GM18511 (cell line): Measurements from ENCODE around the gene LRRN4.
"Not testable (repeated sequence)": the region's sequence is repeated elsewhere in the genome, so short reads cannot be mapped to it uniquely, and the experiment has no call there.

ENCODE experiments used
- ATAC-seq: cut with Tn5 transposase; IDR thresholded peaks from one replicate; pipeline ENCODE4 v1.9.1; 2021; ENCODE audit warnings: mild to moderate bottlenecking, moderate library complexity; ENCODE audit not compliant: unreplicated experiment

LRRN4 gene

DNA sequence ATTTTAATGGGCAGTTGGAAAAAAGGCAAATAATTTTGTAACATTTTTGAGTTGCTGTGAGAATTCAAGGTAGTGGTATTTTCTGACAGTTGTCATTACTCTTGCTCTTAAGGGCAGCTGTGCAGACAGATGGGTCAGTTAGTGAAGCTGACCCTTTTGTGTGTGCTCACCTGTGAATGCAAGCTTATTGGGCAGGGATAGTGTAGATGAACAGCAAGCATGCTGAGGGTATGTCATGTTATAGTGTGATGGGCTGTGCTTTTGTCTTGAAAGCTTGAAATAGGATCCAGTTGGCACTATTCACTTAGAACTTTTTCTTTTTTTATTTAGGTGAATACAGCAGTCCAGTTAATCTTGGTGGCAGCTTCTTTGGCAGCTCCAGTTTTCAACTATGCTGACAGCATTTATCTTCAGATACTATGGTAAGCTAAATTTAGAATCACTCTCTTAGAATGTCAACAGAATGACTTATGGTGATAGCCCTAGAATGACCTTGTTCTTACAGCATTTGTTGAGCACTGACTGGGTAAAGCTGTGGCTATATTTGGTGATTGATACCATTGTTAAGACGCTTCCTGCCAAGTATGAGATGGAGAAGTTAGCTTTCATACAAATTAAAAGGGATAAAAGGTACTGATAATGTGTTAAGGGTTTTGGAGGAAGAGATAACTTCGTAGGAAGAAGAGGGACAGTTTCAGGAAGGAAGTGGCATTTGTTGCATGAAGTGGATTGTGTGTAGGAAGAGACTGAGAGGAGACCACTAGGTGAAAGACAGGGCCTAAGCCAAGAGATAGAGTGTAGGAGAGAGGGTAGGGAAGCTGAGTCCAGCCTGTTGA, 19.5 kb downstream of the LRRN4 start:
- no peak for ATAC-seq

DNA sequence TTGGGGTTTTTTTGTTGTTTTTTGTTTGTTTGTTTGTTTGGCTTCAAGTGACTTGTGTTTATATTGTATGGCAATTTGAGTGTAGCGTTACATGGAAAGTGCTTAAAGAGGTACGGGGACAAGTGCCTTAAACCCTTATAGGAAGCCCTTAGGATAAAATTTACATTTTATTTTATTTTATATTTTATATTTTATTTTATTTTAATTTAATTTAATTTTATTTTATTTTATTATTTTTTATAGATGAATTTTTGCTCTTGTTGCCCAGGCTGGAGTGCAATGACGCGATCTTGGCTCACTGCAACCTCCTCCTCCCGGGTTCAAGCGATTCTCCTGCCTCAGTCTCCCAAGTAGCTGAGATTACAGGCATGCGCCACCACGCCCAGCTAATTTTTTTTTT, 21.0 kb downstream of the LRRN4 start:
- ATAC-seq: not testable (repeated sequence)

DNA sequence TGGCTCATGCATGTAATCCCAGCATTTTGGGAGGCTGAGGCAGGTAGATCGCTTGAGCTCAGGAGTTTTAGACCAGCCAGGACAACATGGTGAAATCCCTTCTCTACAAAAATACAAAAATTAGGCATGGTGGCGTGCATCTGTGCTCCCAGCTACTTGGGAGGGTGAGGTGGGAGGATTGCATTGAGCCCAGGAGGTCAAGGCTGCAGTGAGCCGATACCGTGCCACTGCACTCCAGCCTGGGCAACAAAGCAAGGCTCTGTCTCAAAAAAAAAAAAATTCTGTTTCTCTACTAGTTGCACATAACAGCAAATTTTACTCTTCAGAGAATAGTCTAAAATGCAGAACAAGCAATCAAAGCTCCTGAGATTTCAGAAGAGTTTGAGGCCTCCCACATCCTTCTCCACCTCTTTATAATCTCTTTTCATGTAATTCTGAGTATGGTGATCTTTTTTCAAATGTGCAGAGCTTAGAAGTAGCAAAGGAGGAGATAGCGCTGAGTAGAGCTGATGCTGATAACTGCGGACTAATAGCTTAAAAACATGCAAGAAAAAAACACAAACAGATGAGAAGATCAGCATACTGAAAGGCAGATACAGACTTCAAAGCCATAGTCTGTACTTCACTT, 23.3 kb downstream of the LRRN4 start:
- ATAC-seq: no peak

DNA sequence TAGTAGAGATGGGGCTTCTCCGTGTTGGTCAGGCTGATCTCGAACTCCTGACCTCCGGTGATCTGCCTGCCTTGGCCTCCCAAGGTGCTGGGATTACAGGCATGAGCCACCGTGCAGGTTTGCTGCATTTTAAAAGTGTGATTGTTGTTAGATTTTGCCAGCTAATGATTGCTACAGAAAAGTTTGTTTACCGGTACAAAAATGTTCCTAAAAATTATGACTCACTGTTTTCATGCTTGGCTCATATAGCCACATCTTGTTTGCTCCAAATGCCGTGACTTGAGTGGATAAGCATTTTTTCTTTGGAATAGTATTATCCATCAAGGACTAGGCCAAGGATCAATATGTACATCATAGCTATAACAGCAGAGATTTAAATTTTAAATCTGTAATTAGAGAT, 24.3 kb downstream of the LRRN4 start:
- no peak for ATAC-seq

DNA sequence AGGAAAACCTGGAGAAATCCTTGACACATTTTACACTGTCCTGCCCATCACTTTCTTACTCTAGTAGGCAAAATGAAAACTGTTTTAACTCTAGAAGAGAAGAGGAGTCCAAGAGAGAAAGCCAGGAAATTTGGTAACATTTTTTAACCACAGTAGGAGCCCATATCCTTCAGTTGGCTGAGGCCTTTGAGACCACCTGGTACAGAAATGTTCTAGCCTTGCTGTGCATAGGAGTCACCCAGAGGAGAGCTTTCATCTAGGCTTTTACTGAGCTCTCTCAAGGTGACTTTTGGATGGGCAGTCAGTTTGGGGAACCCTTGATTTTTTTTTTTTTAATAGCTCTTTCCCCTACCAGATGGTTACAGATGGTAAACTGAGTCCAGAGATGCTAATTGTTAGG, 25.0 kb downstream of the LRRN4 start:
- no peak for ATAC-seq

DNA sequence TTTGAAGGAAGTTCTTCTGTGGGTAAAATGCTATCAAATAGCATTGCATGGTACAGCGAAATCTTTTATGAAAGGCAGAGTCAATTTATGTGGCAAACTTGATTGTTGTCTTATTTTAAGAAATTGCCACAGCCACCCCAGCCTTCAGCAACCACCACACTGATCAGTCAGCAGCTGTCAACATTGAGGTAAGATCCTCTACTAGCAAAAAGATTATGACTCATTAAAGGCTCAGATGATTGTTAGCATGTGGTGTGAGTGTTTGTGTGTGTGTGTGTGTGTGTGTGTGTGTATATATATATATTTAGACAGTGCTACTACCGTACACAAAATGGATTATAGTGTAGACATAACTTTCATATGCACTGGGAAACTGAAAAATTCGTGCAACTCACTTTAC, 27.8 kb downstream of the LRRN4 start:
- no peak for ATAC-seq

DNA sequence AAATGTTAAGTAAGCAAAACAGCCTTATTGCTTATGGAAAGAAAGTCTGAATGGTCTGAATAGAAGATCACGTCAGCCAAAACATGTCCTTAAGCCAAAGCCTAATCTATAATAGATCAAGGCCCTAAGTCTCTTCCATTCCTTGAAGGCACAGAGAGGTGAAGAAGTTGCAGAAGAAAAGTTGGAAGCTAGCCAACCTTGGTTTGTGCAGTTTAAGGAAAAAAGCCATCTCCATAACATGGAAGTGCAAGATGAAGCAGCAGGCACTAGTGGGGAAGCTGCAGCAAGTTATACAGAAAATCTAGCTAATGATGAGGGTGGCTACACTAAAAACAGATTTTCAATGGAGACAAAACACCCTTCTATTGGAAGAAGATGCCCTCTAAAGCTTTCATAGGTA, 29.1 kb downstream of the LRRN4 start:
- no peak for ATAC-seq

DNA sequence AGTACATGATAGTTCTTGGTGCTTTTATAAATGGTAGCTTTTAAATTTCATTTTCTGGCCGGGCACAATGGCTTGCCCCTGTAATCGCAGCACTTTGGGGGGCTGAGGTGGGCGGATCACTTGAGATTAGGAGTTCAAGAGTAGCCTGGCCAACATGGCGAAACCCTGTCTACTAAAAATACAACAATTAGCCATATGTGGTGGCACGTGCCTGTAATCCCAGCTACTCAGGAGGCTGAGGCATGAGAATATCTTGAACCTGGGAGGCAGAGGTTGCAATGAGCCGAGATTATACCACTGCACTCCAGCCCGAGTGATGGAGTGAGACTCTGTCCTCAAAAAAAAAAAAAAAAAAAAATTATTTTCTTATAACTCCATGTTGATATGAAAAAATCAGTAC, 36.0 kb downstream of the LRRN4 start:
- ATAC-seq: no peak

DNA sequence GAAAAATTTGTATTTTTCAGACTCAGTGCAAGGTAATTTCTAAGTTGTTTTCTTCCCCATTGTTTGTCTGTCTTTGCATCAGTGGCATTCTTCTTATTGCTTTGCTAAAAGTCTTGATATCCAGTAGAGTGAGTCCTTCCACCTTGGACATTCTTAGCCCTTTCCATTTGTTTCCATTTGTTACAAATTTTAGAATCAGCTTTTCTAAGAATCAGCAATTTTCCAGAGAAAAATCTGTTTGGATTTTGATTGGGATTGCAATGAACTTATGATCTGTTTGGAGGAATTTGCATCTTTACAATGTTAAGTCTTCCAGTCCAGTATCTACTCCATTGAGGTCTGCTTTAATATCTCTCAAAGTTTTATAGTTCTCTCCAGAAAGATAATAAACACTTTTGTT, 36.4 kb downstream of the LRRN4 start:
- ATAC-seq: no peak

DNA sequence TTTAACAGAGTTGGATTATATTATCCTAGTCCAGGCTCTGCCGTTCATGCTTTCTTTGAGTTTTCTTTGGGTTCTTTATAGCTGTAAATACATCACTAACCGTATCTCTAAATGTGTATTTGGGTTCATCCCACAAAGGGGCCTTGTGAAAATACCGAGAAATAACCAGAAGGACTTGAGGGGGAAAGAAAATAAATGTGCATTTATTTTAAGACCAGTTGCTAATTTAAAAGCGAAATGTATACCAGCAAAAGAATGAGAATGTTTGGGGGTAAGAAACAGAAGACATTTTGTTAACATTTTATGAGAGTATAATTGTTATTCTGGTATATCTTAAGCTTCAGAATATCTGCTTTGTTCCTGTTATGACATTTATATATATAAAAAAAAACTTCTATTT, 38.9 kb downstream of the LRRN4 start:
- no peak for ATAC-seq

DNA sequence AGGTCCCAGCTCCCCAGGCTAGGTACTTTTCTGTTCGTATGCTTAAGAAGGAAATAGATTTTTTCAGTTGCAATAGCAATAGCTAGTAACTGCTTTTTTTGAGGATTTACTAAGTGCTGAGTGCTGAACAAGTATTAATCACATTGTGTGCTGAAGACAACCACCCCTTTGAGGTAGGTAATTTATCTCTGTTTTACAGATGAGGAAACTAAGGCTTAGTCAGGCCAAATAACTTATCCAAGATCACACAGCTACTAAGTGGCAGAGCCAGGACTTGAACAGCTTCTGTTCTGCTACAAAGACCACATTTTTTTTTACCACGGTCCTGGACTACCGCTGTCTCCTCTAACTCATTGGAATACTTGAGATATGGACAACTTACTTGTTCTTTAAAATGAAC, 39.8 kb downstream of the LRRN4 start:
- ATAC-seq: no peak

DNA sequence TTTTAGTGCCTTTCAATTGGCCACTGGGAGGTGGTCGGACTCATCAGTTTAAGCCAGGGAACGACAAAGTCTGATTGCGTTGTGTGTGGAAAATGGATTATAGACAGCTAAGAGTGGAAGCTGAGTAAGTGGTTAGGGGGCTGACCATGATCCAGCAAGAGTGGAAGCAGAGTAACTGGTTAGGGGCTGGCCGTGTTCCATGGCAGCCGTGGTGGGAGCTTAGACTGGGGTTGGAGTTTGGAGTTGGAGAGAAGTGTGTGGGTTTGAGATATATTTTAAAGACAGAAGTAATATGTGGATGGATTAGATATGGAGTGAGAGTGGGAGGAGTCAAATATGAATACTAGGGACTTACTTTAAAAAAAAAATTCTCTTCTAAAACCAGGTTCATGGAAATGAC, 41.7 kb downstream of the LRRN4 start:
- ATAC-seq: no peak

DNA sequence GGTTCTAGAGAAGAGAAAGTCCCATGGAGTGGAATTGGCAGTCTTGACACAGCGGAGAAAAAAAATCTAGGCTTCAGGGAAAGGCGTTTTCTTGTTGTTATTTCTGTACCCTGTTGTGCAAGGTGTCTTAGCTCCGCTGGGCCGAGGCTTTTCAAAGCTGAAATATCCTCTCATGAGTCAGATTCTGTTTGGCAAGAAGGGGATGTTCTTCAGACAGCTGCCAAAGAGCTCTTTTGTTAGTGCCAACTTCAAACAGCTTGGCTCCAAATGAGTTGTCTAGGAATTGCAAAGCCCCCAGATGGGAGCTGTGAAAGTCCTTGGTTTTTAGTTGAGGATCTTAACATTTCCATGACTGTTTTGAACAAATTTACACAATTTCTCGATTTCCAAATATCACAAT, 45.6 kb downstream of the LRRN4 start:
- ATAC-seq: no peak

DNA sequence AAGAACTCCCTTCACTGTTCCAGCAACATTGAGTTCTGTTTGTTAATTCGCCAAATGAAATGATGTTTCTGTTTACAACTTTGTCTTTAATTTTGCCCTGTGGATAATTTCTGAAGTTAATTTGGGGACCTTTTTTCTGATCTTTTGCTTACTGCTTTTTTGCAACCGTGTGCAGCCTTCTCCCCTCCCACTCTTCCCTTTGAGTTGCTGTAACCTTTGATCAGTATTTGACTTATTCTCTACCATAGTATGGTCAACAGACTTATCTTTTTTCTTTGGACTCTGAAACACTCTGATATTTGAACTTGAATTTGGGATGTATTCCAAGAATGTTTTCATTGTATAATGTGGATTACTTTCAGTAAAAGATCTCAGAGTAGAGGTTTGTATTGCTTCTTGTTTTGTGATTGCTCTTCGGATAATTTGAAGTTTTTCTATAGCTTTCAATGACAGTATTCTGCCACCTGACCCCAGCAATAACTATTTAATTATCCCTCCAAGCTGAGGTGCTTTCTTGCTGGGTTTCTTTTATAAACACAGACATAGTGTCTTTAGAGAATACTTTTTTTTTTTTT, 46.2 kb downstream of the LRRN4 start:
- ATAC-seq: no peak

DNA sequence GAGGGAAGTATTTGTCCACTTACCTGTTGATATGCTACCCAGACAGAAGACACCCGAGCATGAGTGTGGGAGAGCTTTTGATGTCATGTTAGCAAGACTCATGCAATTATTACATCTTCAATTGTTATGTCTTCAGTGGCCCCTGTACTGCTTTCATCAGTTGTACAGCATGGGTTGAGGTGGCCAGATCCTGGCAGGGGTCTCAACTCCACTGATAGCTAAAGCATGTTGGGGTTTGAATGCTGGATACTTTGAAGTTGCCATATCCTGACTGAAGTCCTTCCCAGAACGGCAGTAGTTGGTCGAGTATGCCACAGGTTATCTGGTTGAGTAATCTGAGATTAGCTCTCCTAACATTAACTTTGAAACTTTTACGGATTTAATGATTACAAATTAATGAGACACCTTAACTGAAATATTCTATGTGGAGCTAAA, 46.7 kb downstream of the LRRN4 start:
- ATAC-seq: no peak

DNA sequence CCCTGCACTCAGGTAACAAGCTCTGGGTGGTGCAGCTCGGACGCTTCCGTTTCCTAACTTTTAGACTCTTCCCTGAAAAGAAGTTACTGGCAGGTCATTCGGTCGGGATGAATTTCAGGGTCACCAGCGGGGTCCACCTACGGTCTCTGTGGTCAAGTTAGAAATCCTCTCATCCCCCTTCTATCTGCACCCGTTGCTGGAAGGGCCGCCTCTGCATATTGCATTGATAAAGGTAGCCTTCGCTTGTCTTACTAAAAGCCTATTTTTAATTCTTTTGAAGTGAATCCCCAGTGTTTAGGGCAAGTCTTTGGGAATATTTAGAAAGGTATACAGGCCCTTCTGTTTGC, 47.3 kb downstream of the LRRN4 start:
- no peak for ATAC-seq

DNA sequence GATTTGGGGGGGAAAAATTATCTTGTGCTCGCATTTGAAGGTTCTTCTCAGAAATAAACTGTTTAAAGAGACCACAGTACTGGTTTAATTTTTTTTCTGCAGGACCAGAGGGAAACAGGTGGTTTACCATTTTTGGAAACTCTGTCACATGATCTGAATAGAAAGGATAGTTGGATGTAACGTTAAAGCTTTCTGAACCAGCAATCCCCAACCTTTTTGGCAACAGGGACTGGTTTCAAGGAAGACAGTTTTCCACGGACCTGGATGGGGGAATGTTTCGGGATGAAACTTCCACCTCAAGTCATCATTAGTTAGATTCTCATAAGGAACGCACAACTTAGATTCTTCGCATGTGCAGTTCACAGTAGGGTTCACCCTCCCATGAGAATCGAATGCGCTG, 53.0 kb downstream of the LRRN4 start:
- ATAC-seq: no peak

DNA sequence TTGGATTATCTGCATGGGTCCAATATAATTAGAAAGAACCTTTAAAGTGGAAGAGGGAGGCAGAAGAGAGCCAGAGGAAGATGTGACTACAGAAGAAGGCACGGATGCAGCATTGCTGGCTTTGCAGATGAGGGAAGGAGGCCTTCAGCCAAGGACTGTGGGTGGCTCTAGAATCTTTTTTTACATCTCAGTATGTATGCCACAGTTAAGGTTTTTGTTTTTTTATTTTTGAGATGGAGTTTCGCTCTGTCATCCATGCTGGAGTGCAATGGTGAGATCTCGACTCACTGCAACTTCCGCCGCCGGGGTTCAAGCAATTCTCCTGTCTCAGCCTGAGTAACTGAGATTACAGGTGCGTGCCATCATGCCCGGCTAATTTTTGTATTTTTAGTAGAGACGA, 54.1 kb downstream of the LRRN4 start:
- ATAC-seq: no peak

DNA sequence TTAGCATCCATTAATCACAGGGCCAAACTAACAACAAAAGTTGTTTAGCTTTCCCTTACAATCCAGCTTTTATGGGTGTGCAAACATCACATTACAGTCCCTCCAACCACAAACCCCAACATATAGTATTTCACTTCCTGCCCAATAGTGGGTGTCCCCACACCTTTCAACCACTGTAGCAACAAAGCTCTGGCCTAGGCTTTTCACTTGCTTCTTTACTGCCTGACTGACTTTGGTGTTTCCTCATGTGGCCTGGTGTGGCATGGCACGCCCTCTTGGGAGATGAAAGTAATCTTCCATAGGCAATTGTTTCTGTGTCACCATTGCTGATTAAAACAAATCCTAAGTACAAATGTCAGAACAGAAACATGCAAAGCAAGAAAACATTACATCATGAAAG, 57.1 kb downstream of the LRRN4 start:
- ATAC-seq: peak; percentile 99

DNA sequence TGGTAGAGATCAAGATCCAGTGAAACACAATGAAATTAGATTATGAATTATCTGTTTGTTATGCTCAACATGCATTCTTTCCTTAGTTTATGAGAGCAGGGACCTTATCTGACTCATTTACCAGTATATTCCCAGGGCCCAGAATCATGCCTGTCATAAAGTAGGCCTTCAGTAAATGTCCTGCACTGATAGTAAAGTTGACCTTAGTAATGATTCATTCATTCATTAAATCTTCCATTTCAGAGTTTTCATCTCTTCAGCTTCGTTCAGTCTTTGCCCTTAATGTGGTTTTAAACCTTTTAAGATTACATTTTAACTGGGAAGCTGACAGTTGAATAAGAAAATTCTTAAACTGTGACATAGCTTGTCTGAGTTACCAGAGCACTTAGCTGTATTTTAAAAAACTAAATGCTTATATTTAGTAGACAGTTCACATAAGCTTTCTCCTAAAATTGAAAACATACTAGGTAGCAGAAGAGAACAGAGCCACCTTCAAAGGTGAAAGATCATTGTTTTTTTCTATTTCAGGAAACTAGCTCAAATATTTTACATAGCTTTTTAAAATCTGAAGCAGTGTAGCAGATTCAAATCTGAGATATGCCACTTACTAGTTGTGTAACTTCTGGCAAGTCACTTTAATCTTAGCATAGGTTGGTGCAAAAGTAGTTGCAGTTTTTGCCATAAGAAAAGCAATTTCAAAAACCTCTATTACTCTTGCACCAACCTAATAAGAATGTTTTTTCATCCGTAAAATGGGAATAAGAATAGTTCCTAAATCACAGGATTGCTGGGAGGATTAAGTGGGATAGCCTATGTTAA, 62.0 kb downstream of the LRRN4 start:
- ATAC-seq: no peak

DNA sequence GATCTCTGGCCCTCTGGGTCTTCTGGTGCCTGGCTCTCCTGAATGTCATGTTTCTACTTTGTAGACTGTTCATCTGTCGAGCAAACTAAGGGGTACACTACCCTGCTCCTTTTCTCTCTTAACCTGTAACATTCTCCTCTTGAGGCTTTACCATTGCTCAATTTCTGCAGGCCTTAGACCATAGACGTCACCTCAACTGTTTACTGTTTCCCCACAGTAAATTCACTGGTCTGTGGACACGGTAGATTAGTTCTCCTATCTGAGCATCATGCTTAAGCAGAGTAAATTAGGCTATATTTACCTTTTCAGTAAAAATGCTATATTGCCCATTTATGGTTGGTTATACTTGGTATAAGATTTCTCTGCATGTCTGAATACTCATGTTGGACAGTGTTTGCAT, 62.9 kb downstream of the LRRN4 start:
- no peak for ATAC-seq
